OCI-LY7 (cell line): Measurements from ENCODE around the gene ATP5F1E. TPM values are rescaled to one million over a fixed set of nuclear protein-coding genes. Genes with fewer than 3 reads are reported as not detected.

Source experiments
- BruUV-seq: library from RNA; stranded (reverse); fragments of 400-500 nt; replicated peaks from 2 replicates; lab custom pipeline; 2021; lab: Mats Ljungman, UMichigan
- CTCF ChIA-PET: fragments of 300-600 bp; sonication (Branson Sonifier 250); formaldehyde crosslinking; loops from one replicate; lab custom pipeline; 2022; ENCODE audit warnings: antibody characterized with exemption; ENCODE audit not compliant: unreplicated experiment; lab: Charles Lee
- POLR2A ChIA-PET: fragments of 300-600 bp; sonication (Branson Sonifier 250); formaldehyde crosslinking; loops from one replicate; lab custom pipeline; 2022; ENCODE audit warnings: antibody characterized with exemption; lab: Charles Lee
- DNase-seq: peaks from one replicate; pipeline ENCODE4 v3.0.0-alpha.2; 2015; ENCODE audit warnings: low spot score
- H2AFZ ChIP-seq: fragments of 200-600 bp; sonication (generic), shearing (Covaris generic); 2 replicates; pipeline ENCODE4 v1.6.1; 2014; ENCODE audit warnings: mild to moderate bottlenecking, antibody characterized with exemption, low read length, moderate library complexity
- H3K27ac ChIP-seq: fragments of 200-600 bp; sonication (generic); 2 replicates; pipeline ENCODE4 v1.5.1; 2014; ENCODE audit warnings: mixed run types, low read depth, mild to moderate bottlenecking, moderate library complexity, low read length, inconsistent platforms; ENCODE audit not compliant: poor library complexity, severe bottlenecking
- H3K36me3 ChIP-seq: fragments of 200-600 bp; sonication (generic); 2 replicates; pipeline ENCODE4 v1.6.1; 2014; ENCODE audit warnings: mild to moderate bottlenecking, antibody characterized with exemption, low read length, moderate library complexity, mixed read lengths; ENCODE audit not compliant: insufficient read depth
- H3K4me1 ChIP-seq: fragments of 200-600 bp; sonication (generic); 2 replicates; pipeline ENCODE4 v1.5.1; 2014; ENCODE audit warnings: mild to moderate bottlenecking, low read length; ENCODE audit not compliant: insufficient read depth, poor library complexity, severe bottlenecking
- H3K4me2 ChIP-seq: fragments of 200-600 bp; sonication (generic); 2 replicates; pipeline ENCODE4 v1.6.1; 2014; ENCODE audit warnings: mild to moderate bottlenecking, low read length
- H3K4me3 ChIP-seq: fragments of 200-600 bp; sonication (generic); 2 replicates; pipeline ENCODE4 v1.5.1; 2014; ENCODE audit warnings: mild to moderate bottlenecking, low read depth, low read length; ENCODE audit not compliant: poor library complexity, severe bottlenecking
- H3K79me2 ChIP-seq: fragments of 200-600 bp; sonication (generic); 2 replicates; pipeline ENCODE4 v1.6.1; 2016; ENCODE audit warnings: low read depth, mild to moderate bottlenecking, low read length, moderate library complexity, mixed read lengths; ENCODE audit not compliant: insufficient read depth
- H3K9me2 ChIP-seq: fragments of 200-600 bp; sonication (generic); 2 replicates; pipeline ENCODE4 v1.6.1; 2016; ENCODE audit warnings: mild to moderate bottlenecking, low read length, mixed read lengths; ENCODE audit not compliant: insufficient read depth
- H3K9me3 ChIP-seq: fragments of 200-600 bp; sonication (generic); 2 replicates; pipeline ENCODE4 v1.6.1; 2014; ENCODE audit warnings: mild to moderate bottlenecking, mixed run types, low read length, mixed read lengths
- H4K20me1 ChIP-seq: fragments of 200-600 bp; sonication (generic); 2 replicates; pipeline ENCODE4 v1.6.1; 2014; ENCODE audit warnings: mild to moderate bottlenecking, antibody characterized with exemption, low read length, moderate library complexity, mixed read lengths; ENCODE audit not compliant: insufficient read depth
- CTCF ChIP-seq: fragments of 200-600 bp; sonication (generic); conservative IDR thresholded peaks from 2 replicates; pipeline ENCODE4 v1.5.1; 2014; ENCODE audit warnings: mild to moderate bottlenecking, antibody characterized with exemption, low read length, moderate library complexity, mixed read lengths
- EZH2phosphoT487 ChIP-seq: fragments of 200-600 bp; sonication (generic); IDR thresholded peaks from 2 replicates; pipeline ENCODE4 v1.6.1; 2018; ENCODE audit warnings: low read depth, borderline replicate concordance, mild to moderate bottlenecking, mixed run types, antibody characterized with exemption, low read length, moderate library complexity, mixed read lengths
- intact Hi-C: fragments of 100-400 bp; cut with micrococcal nuclease; formaldehyde crosslinking; loops from one replicate; pipeline ENCODE4 v1.10.0; 2022; ENCODE audit not compliant: unreplicated experiment
- total RNA-seq, 2 experiments: library from RNA; depleted of rRNA in 1 of 2; stranded (reverse); fragments of >200 nt in 1 of 2; shearing (Covaris generic) in 1 of 2; gene quantifications; 2 replicates each; pipeline ENCODE4 v1.2.3, GENCODE V29; 2014 to 2022

ATP5F1E gene
- total RNA-seq, 2 experiments from 2014 or later = 42.4 to 67.2 TPM

- DNase-seq = no peak
- intact Hi-C loops = loop anchor here (2.0 to 10.0 kb wide), 2 partner anchors 38 to 160 kb away; partner anchors contain the start of genes PRELID3B and ZNF831
- no TSS peak for BruUV-seq
These were observed 27.7 kb downstream of the ATP5F1E start for GRCh38 chr20:59004493-59004762.

GRCh38 chr20:59003836-59004492, 28.2 kb downstream of the ATP5F1E start:
- Histone ChIP-seq H3K79me2 (peaks cover 19% of the 10 kb centered on the region; the same call in 1 of the 2 replicates), H3K4me3 (peak overlapping the region; percentile 74), H3K9me2 (no peaks in the 10 kb centered on the region), H4K20me1 (no peaks in the 10 kb centered on the region), H3K36me3 (peaks cover 41% of the 10 kb centered on the region), H3K27ac (peak overlapping the region; percentile 85), H2AFZ (no peak overlapping the region), H3K4me2 (peak overlapping the region; percentile 94), H3K9me3 (no peaks in the 10 kb centered on the region), H3K4me1 (peaks cover 52% of the 10 kb centered on the region)
- ChIA-PET POLR2A (interaction anchor here (0.8 to 2.3 kb wide), 2 partner anchors 12 to 40 kb away, joined by 3 to 5 read pairs; no protein-coding TSS in a partner anchor), CTCF (interaction anchor here (1.0 kb wide), 1 partner anchor 10 kb away, joined by 5 read pairs; no protein-coding TSS in a partner anchor)
- intact Hi-C loops = loop anchor here (2.0 to 10.0 kb wide), 2 partner anchors 39 to 161 kb away; partner anchors contain the start of genes PRELID3B and ZNF831
- DNase-seq = peak; percentile 16
- TF ChIP-seq CTCF (no peak), EZH2phosphoT487 (no peak)
- no TSS peak for BruUV-seq

More at GRCh38 chr20:59004493-59004762, 27.7 kb downstream of the ATP5F1E start:
- H3K4me1 ChIP-seq = peaks cover 56% of the 10 kb centered on the region
- peak overlapping the region; percentile 94 for H3K4me2 ChIP-seq
- peak overlapping the region; percentile 74 for H3K4me3 ChIP-seq
- no peaks in the 10 kb centered on the region for H3K9me3 ChIP-seq
- no peak overlapping the region; the same call in 1 of the 2 replicates for H2AFZ ChIP-seq
- ChIA-PET CTCF (interaction anchor here (1.0 kb wide), 1 partner anchor 10 kb away, joined by 5 read pairs; no protein-coding TSS in a partner anchor), POLR2A (interaction anchor here (2.3 kb wide), 1 partner anchor 39 kb away, joined by 5 read pairs; no protein-coding TSS in a partner anchor)
- no peak for TF ChIP-seq EZH2phosphoT487
- no peak for TF ChIP-seq CTCF
- H3K36me3 ChIP-seq = peaks cover 37% of the 10 kb centered on the region
- H3K79me2 ChIP-seq = peaks cover 19% of the 10 kb centered on the region; the same call in 1 of the 2 replicates
- H3K27ac ChIP-seq = peak overlapping the region; percentile 85
- no peaks in the 10 kb centered on the region for H4K20me1 ChIP-seq
- no peaks in the 10 kb centered on the region for H3K9me2 ChIP-seq
